HG03025 (cell line): ENCODE measurements around the gene PDZK1.
"Not testable (repeated sequence)": the region's sequence is repeated elsewhere in the genome, so short reads cannot be mapped to it uniquely, and the experiment has no call there.

Experiments
- ATAC-seq: cut with Tn5 transposase; IDR thresholded peaks from one replicate; pipeline ENCODE4 v1.9.1; 2021; ENCODE audit warnings: mild to moderate bottlenecking, moderate library complexity; ENCODE audit not compliant: unreplicated experiment, low FRiP score

Gene PDZK1

DNA sequence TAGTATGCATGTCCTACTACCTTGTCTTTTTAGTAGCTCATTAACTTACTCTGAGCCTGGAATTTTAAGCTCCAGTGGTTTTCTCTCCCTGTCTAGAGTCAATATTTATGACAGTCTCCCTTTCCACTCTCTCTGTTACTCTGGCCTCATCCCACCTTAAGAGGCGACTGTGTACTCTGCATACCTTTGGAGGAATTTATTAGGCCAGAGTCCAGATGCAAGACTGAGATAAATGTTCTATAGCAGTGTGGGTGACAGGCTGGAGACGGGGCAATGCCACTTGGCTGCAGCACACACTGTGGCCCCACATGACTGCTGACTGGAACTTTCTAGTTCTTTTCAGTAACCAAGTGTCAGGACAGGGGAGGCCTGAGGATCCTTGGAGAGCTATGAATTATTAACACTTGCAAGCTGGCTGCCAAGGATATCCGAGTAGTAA is 4.1 kb upstream of the PDZK1 start:
- ATAC-seq: no peak

DNA sequence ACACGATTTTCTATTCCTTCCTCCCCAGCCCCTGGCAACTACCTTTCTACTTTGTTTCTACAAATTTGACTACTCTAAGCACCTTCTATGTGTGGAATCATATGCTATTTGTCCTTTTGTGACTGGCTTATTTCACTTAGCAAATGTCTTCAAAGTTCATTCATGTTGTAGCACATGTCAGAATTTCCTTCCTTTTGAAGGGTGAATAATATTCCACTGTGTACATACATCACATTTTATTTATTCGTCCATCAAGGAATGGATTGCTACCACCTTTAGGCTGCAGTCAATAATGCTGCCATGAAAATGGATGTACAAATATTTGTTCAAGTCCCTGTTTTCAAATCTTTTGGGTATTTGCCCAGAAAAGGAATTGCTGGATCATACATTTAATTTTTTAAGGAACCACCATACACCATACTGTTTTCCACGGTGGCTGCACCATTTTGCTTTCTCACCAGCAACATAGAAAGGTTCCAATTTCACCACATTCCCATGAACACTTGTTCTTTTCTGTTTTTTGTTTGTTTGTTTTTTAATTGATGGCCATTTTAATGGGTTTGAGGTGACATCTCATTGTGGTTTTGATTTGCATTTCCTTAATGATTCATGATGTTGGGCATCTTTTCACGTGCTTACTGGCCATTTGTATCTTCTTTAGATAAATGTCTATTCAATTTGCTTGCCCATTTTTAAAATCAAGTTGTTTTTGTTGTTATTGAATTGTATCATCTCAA is 3.3 kb upstream of the PDZK1 start:
- ATAC-seq: no peak

DNA sequence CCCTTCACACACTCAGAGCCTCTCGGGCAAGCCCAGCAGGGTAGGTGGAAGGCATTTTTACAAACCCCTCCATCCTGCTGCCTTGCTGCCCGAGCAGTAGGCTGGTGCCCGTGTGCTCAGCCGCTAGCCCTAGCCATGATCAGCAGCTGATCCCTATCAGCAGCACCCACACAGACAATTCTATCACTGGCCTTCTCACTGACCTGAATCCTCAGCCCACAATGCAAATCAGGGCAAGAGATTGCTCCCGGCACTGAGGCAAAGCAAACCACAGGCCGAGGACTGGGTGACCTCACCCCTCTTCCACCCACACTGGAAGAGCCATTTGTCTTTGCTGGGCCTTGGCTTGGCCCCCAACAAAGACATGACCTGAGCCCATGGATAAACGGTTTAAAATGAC is 895 bp upstream of the PDZK1 start:
- ATAC-seq: no peak

DNA sequence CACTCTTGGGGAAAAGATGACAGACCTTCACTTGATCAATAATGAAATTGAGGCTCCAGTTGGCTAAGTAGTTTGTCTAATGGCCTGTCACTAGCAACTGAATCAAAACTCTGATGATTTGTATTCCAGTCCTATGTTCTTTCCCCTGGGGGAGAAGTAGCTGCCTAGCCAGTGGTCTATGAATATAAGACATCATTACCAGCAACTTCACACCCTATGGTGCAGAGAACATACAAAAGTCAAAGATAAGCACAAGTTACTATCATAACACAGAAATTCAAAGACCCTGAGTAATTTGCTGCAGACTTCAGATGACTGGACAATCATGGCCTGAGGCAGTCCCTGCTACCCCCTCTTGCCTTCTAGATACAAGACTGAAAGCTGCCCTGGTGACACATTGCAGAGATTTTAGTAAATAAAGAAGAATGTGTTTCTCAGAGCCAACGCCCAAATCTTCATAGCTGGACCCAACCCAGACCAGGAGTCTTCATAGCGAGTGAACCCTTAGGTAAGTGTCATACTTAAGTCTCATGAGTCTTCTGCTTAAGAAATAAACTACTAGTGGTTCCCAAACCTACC is 993 bp downstream of the PDZK1 start:
- ATAC-seq: no peak

DNA sequence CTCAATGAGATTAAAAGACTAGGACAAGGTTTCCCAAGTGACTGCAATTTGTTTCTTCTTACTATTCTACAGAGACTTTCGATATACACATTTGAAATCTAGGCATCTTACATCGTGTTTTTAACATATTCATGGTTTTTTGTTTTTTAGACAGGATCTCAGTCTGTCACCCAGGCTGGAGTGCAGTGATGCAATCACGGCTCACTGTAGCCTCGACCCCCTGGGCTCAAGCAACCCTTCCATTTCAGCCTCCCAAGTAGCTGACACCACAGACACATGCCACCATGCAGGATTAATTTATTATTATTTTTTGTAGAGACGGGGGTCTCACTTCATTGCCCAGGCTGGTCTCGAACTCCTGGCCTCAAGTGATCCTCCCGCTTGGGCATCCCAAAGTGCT is 1.5 kb downstream of the PDZK1 start:
- no peak for ATAC-seq

DNA sequence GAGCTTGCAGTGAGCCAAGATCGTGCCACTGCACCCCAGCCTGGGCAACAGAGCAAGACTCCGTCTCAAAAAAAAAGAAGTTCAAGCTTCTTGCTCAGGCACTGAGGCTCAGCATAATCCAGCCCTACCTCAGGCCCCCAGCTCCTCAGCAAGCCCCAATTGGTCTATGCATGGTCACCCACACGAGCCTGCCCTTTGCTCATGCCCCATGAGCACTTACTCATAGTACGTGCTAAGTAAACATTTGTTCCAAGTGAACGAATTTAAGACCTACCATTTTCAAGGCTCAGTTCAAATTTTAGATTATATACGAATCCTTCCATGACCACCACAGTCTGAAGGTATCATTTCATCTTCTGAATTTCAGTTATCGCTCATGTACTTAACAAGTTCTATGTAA is 4.3 kb downstream of the PDZK1 start:
- ATAC-seq: no peak

DNA sequence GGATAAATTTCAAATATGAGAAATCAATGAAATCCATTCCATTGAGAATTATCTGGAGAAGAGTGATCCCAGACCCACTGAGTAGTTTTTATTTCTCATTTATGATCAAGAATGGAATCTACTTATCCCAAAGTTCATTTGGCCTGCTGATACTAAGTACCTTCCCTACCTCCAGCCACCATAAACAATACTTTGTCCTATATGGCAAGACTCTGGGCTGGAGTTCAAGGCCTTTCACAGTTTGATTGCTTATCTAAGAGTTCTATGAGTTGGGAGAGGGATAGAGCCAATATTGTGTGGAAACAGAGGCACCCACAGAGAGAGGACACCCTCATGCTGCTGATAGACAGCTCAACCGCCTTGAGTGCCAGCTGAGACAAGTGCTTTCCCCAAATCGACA is 5.1 kb downstream of the PDZK1 start:
- ATAC-seq: no peak

DNA sequence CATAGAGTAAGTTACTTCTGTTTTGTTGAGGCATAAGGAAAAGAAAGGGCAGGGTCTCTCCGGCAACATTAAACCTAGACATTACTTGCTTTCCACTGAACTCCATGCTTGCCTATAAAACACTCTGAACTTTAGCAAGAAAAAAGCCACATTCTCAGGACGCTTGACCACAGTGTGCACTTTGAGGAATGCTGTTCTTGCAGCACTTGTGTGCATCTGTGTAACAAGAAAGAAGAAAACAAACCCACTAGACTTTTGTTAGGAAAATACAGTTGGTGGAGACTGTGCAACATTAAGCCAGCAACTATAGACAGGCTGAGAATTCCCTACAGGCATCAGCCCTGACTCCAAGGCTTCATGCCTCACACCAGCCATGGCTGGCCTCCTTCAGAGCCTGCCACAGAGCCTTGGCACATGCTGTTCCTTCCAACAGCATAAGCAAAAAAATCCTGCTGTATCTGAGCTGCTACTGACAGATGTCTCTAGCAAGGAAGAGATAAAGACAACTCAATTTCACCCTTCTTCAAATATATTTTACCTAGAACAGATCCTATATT is 5.8 kb downstream of the PDZK1 start:
- ATAC-seq: no peak

DNA sequence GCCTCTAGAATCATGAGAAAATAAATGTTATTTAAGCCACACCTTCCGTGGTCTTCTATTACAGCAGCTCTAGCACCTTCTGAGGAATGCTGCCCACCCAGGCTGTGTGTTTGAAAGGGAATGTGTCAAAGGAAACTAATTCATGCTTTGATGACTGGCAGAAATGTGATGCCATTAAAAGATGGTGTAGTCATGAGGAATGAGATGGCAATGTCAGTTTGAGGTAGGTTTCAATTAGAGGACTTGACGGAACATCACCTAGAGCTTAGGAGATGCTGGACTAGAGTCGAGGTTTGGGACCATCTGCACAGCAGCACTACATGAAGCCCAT is 10.6 kb downstream of the PDZK1 start:
- ATAC-seq: no peak

DNA sequence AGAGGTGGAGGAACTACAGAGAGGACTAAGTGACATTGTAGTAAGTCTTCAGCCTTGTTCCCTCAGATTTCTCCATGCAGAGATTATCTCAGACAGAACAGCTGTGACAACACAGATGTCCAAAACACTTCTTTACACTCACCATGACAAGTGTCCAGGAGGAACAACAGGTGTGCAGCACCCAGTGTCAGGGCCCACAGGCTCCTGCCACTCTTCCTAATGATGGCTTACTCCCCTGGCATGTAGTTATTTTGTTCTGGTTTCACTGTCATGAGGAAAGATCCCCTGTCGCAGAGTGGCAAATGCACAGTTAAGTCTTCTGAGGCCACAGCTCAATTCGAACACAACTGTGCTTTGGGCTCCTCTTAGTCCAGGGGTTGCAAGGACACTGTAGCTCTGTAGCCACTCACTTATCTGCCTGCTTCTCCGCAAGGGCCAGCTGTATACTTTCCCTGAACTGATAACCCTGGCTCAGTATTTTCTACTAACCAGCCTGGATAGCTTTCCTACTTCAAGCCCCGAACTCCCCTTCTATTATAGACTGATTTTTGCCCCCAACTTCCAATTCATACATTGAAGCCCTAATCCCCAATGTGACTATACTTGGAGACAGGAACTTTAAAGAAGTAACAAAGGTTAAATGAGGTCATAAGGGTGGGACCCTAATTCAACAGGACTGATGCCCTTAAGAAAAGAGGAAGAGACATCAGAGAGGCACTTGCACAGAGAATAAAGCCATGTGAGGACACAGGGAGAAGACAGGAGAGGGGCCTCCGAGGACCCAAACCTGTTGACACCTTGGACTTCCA is 11.1 kb downstream of the PDZK1 start:
- ATAC-seq: no peak

DNA sequence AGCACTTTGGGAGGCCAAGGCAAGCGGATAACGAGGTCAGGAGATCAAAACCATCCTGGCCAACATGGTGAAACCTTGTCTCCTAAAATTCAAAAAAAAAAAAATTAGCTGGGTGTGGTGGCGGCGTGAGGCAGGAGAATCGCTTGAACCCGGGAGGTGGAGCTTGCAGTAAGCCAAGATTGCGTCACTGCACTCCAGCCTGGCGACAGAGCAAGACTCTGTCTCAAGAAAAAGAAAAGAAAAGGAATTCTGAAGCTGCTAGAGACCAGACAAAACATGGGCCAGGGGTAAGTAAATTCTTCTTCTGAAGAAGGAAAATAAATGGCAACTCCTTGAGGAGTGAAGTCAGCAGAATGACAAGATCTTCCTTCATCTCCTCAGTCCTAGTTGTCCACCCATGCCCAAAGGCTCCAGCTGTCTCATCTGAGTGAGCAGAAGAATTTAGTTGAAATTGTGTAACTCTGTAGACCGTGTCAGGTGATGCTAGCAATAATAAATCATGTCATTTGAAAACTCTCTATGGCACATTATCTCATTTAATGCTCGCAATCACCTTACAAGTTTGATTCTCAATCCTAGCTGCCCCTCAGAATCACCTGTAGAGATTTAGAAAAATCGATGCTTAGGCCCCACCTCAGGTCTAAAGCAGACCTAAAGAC is 14.3 kb downstream of the PDZK1 start:
- no peak for ATAC-seq

DNA sequence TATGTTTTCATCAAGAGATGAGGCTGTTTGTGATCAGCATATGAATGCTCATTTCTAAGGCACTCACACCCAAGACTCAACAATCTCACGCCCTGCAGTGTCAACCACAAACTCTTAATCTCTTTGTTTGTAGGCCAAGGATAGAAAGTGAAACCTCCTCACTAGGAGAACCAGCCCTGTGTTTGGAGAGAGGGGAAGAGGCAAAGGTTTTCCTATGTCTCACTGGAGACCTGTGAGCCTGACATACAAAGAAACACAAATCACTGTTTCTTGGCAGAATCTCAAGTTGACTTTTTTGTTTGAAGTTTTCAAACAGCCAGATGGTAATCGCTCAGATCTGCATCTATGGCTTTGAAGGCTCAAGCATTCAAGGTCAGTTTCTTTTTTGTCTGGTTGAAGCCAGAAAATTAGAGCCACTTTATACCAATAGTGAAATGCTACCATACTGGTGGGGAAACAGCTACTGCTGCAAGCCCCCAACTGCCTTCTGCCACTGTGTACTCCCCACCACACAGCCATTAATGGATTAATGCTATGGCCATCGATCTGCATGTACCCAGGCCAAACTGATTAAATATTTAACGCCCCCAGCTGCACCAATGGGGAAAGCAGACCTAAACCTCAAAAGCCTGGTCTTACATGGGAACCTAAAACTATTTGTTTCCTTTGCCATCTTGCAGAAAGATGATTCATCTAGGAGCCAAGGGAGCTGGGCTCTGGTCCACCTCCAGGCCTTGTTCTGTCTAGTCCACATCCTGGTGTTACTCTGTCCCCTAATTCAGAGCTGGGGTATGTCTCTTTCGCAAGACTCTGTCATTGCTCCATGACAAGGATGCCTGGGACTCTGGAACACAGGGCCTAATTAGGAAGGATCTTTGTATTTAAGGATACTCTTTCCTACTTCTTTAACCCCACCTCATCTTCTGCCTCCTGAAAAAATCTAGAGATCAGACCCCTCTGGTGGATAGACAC is 16.3 kb downstream of the PDZK1 start:
- ATAC-seq: no peak

DNA sequence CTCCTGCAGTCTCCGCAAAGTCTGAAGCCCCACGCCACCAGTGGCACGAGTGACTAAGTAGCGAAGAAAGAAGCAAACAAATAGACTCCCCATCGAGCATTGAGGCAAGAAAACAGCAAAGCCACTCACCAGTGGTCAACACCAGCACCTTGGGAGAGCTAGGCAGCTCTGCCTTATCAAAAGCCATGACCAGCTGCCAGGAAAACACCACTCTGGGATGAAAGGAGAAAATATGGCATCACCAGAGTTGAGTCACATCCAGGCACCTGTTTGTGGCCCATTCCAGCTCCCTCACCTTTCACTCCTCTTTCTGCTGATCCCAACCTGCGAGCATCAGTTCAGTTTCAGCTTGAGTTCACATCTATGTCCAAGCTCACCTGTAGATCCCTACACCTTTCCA is 17.2 kb downstream of the PDZK1 start:
- ATAC-seq: no peak

DNA sequence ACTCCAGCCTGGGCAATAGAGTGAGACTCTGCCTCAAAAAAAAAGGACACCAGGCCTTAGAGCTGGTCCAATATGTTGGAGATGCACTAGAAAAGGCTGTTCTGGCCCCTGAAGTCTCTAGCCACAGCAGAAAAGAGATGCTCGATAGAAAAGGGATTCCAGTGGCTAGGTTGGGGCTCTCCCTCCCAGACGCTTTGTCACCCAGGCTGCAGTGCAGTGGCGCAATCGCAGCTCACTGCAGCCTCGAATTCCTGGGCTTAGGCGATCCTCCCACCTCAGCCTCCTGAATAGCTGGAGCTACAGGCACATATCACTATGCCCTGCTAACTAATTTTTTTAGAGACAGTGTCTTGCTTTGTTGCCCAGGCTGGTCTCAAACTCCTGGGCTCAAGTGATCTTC is 18.2 kb downstream of the PDZK1 start:
- no peak for ATAC-seq

DNA sequence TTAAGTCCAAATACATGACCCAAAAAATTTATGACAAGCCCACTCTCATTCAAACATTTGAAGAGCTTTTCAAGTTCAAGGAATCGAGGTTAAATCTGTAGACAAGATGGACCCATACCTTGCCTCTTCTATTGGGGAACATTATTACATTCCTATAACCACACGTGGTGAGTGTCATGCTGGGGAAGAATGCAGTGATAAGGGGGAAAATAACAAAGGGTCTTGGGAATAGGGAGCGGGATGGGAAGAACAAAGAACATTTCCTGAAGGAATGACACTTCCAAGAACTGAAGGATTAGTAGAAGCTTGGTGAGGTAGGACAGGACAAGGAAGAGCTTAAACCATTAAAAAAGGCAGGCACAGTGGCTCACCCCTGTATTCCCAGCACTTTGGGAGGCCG is 18.8 kb downstream of the PDZK1 start:
- ATAC-seq: no peak

DNA sequence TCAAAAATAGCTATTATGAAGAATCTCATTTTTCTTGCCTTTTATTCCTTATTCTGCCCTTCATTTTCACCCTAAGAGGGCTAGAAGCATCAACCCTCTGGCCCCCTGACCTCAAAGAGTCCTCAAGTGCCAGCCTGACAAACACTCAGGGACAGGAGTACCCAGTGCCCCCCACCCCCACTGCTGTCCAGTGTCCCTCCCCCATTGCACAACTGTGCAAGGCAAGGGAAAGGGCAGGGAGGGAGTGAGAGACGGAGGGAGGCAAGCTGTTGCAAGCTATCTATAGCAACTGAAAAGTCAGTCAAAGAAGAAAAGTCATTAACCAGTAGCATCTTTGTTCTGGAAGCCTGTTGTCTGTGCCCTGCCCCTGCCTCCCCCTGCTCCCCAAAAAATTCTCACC is 21.1 kb downstream of the PDZK1 start:
- not testable (repeated sequence) for ATAC-seq

DNA sequence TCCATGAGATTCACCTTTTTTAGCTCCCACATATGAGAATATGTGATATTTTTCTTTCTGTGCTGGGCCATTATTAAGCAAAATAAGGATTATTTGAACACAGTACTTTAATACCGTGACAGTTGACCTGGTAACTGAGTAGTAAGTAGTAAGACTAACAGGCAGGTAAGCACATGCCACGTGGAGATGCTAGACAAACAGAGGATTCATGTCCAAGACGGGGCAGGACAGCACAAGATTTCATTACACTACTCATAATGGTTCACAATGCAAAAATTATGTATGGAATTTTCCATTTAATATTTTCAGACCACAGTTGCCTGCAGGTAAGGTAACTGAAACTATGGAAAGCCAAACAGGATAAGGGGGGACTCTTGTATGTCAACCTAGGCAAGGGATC is 22.3 kb downstream of the PDZK1 start:
- not testable (repeated sequence) for ATAC-seq

DNA sequence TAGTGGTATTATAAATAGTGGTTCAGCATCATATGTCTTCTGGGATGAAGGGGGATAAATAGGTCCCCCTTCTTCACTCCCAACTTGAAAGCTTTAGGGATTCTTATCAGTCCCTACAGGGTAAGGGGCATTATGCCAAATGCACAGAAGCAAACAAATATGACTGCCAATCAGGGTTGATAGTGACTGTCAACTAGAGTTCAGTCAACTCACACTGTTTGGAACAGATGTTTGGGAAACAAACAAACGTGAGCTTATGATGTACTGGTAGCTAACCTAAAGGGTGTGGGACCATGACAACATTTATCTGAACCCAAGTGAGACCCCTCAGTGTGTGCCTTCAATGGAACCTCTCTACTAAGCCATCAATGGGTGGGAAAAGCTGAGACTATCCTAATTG is 34.0 kb downstream of the PDZK1 start:
- not testable (repeated sequence) for ATAC-seq

DNA sequence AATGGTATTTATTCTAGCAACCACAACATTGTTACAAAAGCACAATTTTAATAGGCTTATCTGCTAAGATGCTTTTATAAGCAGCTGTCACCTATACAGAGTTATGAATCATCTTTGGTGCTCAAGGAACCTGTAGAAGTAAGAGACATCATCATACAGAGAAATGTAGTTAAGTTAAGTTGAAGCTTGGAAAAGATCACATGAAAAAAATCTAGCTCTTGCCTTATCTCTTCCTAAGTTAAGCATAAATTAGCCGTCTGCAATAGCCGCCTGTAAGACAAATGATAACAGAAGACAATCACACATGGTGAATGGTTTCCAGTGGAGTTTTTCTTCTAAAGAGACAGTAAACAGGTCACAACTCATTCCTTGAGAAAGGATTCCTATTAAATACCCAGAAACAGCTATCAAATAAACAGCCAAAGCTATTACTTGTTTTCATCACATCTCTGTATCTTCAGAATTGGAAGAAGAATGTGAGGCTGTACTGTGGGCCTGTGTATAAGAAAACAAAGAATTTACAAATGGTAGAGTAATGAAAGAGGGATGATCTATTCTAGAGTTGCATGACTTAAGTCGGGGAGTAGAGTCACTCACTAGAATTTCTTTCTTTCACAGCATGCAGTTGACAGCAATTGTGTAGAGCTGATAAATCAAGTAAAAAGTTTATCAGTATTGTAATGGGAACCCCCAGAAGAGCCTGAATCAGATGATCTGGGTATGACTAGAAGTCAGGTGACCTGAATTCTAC is 36.0 kb downstream of the PDZK1 start:
- not testable (repeated sequence) for ATAC-seq
